Stimulated activated CD8-positive, alpha-beta memory T cell treated with anti-CD3 and anti-CD28 coated beads, Interleukin-2, amount 100 ng/mL, for 1 hour (primary cell): ENCODE data around the gene DTNBP1.

ENCODE experiments used
- DNase-seq, 2 donors: peaks; one replicate each; pipeline ENCODE4 v3.0.0-alpha.2; 2020; ENCODE audit warnings: low read depth in 2 of 2

Gene DTNBP1

GRCh38 chr6:15515226-15515625 lies 147.6 kb downstream of the DTNBP1 start:
- DNase-seq = no peak

DNA sequence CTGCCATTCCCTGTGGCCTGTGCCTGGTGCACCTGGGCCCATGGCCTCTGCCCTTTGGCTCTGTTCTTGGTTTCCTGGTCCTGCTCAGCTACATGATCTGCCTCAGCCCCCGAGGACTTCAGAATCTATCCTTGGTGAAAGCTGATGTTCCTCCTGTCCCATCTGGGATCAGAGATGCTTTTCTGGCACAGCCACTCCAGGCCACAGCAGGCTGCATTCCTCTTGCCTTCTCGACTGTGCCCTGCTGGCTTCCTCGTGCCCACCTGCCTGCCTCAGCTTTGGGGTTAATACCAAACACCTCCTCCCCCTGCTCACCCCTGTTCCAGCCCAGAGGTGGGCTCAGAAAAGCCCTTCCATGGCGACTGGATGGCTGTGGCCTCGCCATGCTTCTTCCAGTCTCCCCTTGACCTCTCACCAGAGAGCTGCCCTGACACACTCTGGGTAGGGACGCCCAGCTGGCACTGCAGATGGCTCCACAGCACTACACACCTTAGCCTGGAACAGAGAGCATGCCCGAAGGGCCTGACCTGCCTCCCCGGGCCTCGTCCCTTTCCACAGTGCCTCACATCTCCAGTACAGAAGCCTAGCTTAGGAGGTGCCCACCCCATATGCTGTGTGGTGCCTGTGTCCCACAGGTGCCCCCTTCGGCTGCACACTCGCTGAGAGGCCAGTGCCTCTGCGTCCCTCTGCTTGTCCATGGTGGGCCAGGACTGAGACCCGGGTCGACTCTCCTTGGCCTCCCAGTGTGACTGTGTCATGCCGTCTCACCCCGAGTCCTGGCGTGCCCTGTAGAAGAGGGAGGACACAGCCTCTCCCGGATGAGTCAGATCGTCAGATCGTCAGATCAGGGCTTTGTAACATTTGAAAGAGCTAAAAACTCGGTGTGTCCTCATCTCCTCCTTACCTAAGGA lies 148.8 kb downstream of the DTNBP1 start:
- DNase-seq = no peak

DNA sequence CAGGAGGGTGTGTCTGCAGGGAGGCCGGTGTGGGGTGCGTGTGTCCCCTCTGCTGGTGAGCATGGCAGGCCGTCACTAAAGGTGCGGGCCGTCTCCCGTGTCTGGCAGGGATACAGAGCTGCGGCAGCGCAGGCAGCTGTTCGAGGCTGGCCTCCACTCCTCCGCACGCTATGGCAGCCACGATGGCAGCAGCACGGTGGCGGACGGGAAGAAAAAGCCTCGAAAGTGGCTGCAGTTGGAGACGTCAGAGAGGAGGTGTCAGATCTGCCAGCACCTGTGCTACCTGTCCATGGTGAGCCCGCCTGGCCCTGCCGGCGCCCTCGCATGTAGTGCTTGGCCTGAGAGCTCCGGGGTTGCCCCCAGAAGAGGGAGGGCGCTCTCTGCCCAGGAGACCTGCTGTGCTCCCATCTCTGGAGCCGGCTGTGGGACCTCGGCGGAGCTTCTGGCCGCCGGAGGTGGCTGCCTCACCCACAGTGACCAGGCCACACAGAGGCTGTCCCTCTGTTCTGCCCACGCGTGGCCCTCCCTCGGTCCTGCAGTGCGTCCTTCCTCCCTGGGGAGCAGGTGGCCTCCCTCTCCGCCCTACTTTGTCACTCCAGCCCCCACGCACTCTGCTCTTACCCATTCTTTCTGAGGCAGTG lies 149.6 kb downstream of the DTNBP1 start:
- no peak for DNase-seq

- no peak for DNase-seq
Observed at GRCh38 chr6:15512721-15513120, 150.1 kb downstream of the DTNBP1 start.

DNA sequence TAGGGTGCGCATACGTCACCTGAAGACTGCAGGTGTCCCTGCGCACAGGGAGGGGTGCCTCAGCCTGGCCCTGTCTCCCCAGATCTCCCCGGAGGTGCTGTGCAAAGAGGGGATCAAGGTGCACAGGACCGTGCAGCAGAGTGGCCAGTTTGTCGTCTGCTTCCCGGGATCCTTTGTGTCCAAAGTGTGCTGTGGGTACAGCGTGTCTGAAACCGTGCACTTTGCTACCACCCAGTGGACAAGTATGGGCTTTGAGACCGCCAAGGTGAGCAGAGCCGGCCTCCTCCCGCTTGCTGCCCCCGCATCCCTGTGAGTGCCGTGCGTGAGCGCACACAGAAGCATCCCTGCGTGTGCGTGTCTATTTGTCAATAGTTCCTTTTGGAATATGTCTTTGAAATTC lies 150.7 kb downstream of the DTNBP1 start:
- no peak for DNase-seq

DNA sequence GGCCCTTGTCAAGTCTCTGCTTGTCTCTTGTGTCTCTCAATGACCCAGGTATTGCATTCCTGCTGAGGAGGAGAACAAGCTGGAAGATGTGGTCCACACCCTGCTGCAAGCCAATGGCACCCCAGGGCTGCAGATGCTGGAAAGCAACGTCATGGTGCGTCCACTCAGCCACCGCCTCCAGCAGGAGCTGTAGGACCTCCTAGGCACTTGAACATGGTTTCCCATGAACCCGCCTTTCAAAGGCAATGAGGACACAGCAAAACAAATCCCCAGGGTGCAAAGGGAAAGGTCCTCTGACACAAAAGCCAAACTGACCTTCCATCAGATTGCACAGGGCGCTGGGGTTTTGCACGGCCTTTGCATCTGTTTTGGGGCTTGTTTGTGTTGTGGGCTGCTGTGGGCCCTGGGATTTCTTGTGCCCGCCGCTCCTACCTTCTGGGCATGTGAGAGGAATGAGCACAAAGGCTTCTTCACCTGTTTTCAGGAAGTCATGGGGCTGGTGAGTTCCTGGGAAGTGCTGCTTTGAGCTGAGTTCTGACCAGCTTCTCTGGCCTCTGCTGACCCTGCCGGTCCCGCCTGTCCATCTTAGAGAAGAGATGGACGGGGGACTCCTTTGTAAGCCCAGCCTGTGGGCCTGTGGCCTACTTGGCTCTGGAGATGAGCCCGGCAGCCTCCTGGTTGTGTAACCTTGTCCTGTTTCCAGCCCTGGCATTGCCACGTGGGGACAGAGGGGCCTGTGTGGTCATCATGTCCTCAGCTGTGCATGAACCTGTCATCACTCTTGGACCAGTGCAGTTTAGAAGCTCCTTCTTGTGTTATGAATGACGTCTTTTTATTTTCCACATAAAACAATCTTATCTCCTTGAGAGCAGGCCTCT lies 151.3 kb downstream of the DTNBP1 start:
- no peak for DNase-seq

DNA sequence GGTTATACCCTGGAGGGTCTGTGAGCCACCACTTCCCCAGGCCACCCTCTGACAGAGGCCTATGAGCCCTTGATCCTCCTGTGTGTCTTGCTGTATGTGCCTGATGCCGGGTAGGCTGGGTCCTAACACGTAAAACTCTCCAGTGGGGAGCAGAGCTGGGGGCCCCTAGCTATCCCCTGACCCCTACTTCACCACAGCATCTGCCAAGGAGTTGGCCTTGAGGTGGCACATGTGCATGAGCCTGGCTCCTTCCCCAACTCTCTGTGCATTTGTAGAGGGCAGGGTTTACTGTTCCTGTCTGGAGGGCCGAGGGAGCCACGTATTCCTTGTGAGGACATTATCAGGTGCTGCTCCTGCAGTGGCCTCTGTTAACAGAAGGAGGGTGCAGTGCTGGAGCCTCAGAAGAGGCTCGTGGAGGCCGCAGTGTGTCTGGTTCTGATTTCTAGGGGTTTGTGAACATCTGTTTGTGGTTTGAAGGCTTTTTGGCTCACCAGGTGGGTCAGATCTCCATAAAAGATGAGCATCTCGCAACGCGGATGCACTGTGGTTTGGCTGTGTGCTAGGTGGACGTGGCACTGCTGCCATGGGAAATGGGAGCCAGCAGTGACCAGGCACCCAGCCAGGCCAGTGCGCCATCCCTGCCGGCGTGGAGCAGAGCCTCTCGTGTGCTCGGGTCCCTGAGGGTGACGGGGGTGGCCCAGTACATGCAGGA lies 152.1 kb downstream of the DTNBP1 start:
- DNase-seq = no peak

DNA sequence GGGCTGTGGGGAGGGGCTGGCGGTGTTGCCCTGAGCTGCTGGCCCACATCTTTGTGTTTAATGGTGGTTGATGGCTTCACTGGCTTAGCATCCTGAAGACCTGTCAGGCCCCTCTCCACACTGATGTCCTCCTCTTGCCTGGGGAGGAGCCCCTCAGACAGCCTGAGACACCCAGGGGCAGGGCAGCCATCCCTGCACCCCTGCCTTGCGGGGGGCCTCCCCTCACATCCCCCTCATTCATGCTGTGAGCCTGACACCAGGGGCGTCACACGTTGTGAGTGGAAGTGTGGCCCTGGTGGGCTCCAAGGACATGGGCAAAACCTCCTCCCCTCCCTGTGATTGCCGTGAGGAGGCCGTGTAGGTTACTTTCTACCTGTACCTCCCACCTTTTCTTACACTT lies 152.7 kb downstream of the DTNBP1 start:
- no peak for DNase-seq

- DNase-seq = no peak
Observed at GRCh38 chr6:15509335-15509933, 153.4 kb downstream of the DTNBP1 start.

DNA sequence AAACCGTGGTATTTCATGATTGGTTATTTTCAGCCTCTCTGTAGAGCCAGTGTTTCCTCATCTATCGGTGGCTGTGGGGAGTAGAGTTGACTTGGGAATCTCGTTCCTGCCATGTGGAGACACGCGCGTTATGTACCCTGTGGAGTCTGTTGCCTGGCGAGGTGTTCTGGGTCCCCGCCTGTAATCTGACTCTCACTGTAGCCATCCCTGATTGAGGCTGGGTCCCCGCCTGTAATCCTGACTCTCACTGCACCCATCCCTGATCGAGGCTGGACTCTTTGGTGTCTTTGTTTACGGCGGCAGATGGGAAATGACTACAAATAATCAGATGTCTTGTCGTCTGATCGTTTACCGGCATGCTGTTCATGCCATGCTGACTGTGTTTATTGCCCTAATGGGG lies 153.9 kb downstream of the DTNBP1 start:
- DNase-seq = no peak

DNA sequence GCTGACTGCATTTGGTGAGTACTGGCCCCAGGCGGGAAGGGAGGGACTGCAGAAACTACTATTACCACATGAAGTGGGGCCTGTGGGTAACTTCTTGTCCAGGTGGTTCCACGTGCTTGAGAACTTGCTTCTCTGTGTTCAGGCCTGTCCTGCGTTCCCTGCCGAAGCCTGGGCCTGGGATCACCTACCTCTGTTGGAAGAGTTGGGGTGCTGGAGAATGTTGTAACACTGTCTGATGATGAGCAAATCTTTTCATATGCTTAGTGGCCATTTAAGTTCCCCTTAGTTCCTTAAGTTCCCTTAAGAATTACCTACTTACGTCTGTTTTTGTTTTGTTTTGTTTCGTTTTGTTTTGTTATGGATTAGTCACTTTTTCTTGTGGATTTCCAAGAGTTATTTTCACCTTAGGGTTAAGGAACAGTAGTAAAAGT lies 154.4 kb downstream of the DTNBP1 start:
- DNase-seq = no peak

DNA sequence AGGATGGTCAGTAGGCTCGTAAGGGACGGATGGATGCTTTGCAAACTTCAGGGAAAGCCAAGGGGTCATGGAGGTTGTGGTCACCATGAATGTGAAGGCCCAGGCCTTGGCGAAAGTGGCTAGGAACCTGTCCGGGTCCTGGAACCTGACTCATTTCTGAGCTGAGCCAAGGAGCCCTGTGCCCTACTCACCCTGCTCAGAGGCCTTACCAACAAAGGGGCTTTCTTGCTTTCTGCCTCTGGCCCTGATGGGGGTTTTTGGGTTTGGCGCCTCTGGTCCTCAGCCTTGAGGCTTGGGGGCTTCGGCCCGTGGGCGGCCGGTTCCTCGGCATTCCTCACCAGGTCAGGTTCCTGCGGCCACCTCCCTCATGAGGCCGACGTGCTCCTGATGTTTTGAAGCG lies 155.1 kb downstream of the DTNBP1 start:
- DNase-seq = no peak

DNA sequence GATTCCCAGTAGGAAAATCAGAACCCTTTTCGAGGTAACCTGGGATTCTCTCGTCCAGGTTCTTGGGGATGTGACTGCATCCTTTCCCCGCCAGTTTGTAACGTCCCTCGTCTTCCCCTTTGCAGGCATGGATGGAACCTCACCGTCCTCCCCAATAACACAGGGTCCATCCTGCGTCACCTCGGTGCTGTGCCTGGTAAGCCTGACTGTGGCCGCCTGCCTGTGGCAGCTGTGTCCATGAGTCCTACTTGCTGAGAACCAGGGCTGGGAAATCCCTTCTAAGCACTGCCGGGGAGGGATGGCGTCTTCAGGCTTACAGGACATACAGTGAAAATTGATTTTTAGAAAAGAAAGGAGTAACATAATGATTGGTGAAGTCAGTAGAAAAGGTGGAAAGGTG lies 155.6 kb downstream of the DTNBP1 start:
- no peak for DNase-seq

DNA sequence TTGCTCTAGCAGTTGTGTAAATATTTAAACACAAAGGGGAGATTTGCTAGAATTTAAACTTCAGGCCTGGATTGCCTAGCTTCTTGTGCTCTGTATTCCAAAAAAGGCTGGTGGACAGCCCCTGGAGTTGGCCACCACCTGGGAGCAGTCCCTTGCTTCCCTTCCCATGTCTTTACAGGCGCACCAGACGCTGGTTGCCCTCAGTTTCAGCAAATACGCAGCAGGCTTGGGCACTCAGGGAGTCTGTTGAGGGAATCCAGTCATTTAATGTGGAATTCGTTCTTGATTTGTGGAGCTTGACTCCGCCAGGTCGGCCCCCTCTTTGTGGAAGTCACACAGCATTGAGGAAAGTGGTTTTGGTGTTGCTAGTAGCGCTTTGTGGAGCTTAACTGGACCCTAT lies 156.8 kb downstream of the DTNBP1 start:
- no peak for DNase-seq

DNA sequence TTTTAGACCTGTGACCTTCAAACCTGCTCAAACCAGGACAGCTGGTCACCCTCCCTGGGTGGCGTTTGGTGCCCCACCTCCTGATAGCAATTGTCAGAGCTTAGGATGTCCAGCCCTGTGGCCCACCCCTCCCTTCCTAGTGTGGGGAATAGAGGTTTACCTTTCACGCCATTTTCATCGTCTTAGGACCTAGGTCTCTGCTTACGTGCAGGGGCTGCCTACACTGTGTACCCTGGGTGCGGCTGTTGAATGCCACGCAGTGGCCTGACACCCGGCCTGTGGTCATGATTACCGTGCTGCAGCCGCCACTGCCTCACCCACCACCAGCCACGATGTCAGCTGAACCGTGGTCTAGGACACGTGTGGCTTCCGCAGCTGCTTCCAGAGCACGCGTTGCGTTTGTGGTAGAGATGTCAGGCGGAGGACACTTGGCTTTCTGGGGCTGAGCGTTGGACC lies 157.3 kb downstream of the DTNBP1 start:
- no peak for DNase-seq

- no peak for DNase-seq
Observed at GRCh38 chr6:15504581-15505350, 158.1 kb downstream of the DTNBP1 start.

DNA sequence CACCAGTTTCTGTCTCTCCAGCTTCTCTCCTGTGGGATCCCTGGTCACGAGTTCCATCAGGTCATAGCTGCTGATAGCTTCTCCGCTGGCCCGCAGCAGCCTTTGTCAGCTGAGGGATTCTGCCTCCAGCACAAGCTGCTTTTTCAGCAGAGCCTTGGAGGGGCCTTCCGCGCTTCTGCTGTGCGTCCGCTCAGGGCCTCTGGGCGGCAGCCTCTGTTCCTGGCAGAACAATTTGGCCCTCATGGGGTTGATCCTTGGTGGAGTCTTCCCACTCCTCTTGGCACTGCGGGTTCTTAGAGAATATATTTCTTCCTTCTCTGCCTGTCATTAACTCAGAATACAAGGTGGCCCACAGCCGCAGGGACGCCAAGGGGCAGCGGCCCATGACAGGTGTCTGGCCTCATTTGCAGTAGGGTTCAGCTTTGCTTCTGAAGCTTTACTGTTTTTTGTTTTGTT lies 158.8 kb downstream of the DTNBP1 start:
- no peak for DNase-seq

DNA sequence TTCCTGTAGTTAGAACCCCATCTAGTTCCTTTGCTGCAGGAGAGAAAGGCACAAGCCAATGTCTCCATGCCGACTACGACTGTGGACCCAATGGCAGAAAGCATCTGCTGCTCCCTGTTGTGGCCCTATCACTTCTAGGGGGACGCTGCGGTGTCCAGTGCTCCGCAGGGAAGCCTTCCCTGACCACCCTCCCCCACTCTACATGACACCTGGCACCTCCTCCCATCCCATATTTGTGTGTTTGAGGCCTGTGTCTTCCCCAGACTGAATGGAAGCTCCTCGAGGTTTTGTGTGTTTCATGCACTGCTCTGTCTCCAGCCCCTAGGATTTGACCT lies 159.5 kb downstream of the DTNBP1 start:
- DNase-seq = no peak

DNA sequence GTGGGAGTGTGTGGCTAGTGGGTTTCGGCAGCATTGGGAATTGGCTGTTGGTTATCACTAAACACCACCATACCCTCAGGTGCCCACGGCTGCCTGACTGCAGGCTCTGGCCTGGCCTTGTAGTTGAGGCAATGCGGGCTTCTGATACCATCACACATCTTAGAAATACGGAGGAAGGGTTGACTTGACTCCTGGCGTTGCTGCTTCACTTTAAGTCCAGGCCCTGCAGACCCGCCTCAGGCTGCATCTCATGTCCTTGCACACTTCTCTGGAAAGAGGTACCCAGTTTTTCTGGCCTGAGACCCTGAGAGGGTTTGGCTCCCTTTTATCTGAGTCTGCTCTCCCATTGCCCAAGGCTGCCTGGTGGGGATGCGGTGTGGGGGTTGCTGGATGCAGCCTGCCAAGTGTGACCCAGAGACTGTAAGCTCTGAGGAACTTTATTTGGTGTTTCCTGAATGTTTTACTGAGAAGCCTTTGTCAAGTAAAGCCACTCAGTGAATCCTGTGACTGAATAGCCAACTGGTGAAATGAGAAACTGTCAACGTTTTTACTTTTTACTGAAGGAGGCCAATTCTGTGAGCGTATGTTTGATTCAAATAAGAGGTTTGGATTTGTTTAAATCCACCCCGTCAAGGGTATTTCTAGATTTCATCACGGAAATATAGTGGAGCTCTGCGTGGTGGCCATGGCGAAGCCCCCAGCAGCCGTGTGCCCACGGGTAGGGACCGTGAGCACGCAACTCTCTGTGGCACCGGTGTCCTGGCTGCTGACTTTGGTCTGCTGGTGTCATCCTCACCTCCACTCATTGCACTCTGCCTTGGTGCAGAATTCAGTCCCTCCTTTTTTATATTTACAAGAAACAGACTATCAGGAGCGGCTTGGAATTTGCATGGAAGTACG lies 160.1 kb downstream of the DTNBP1 start:
- no peak for DNase-seq
